Astrocyte of the cerebellum (primary cell): Measurements from ENCODE around the gene ZFYVE27.
A peak's percentile ranks its signal among the peaks of the same experiment; 100 is the strongest.

Experiments
- DNase-seq: peaks from one replicate; pipeline ENCODE4 v3.0.0-alpha.2; 2011; ENCODE audit warnings: low read depth
- H3K4me3 ChIP-seq: 2 replicates; pipeline ENCODE4 v1.5.1; 2011; ENCODE audit warnings: mild to moderate bottlenecking, low read depth, low read length, moderate library complexity
- in situ Hi-C: cut with HindIII; loops from 2 replicates; pipeline ENCODE4 v1.10.0; 2017; ENCODE audit warnings: low sequenced_read_pairs
- TF ChIP-seq, protein P1 (sequence below): IDR thresholded peaks from 2 replicates; pipeline ENCODE4 v1.5.1; 2012; ENCODE audit warnings: low read length, low read depth, moderate library complexity, mild to moderate bottlenecking; ENCODE audit errors: missing control alignments

The ZFYVE27 gene

DNA sequence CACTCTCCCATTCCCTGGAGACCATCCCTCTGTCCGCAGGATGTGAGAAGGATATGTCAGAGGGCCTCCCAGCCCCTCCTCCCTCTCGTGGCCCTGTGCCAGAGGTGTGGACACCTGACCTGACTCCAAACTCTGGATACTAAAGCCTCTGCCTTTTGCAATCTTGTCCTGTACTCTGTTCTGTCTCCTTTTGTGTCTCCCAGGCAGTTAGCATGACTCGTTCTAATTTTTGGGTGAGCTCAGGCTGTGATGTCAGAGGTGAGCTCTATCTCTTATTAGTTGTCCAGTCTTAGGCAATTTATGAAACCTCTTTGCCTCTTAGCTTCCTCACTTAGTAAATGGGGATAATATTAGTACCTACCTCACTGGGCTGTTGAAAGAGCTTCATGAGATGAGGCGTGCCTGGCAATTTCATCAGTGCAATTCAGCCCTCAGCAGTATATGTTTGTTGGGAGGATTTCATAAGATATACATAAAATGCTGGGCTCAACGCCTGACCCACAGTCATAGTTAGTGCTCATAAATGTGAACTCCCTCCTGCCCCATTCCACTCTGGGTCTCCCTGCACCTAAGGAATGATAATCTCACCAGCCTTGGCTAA is 12.5 kb upstream of the ZFYVE27 start:
- TF ChIP-seq, protein P1, sequence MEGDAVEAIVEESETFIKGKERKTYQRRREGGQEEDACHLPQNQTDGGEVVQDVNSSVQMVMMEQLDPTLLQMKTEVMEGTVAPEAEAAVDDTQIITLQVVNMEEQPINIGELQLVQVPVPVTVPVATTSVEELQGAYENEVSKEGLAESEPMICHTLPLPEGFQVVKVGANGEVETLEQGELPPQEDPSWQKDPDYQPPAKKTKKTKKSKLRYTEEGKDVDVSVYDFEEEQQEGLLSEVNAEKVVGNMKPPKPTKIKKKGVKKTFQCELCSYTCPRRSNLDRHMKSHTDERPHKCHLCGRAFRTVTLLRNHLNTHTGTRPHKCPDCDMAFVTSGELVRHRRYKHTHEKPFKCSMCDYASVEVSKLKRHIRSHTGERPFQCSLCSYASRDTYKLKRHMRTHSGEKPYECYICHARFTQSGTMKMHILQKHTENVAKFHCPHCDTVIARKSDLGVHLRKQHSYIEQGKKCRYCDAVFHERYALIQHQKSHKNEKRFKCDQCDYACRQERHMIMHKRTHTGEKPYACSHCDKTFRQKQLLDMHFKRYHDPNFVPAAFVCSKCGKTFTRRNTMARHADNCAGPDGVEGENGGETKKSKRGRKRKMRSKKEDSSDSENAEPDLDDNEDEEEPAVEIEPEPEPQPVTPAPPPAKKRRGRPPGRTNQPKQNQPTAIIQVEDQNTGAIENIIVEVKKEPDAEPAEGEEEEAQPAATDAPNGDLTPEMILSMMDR: no peak
- H3K4me3 ChIP-seq: no peak overlapping the region
- DNase-seq: no peak
- in situ Hi-C loops: no loop called here

- in situ Hi-C loops: loop anchor here (5.0 kb wide), 1 partner anchor 39 kb away; the partner anchor contains the start of gene AVPI1
- peak overlapping the region; percentile 6 for H3K4me3 ChIP-seq
- DNase-seq: peak; percentile 70
- TF ChIP-seq, protein P1: no peak
These were observed 10.2 kb upstream of the ZFYVE27 start for GRCh38 chr10:97726636-97727178.

- in situ Hi-C loops: loop anchor here (5.0 kb wide), 1 partner anchor 42 kb away; the partner anchor contains the start of gene AVPI1
- no peak for DNase-seq
- TF ChIP-seq, protein P1: no peak
- no peak overlapping the region for H3K4me3 ChIP-seq
These were observed 7.9 kb upstream of the ZFYVE27 start for GRCh38 chr10:97729014-97729413.

- in situ Hi-C loops: no loop called here
- peak; percentile 55 for DNase-seq
- no peak overlapping the region for H3K4me3 ChIP-seq
- TF ChIP-seq, protein P1: peak; percentile 88
These were observed 5.4 kb upstream of the ZFYVE27 start for GRCh38 chr10:97731346-97732051.

DNA sequence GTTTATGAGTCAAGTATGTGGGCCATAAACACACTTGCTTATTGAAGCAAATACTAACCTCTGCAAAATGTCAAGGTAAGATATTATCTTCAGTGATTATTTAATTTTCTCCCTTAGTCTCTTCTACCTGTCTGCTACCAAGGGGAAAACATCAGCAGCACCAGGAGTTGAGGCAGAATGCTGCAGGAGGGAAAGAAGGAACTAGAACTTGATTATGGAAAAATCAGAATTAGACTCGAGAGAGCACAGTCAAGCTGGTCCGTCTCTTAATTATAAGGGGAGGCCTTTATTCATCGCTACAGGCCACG is 4.9 kb upstream of the ZFYVE27 start:
- H3K4me3 ChIP-seq: no peak overlapping the region
- in situ Hi-C loops: no loop called here
- TF ChIP-seq, protein P1: no peak
- DNase-seq: no peak

DNA sequence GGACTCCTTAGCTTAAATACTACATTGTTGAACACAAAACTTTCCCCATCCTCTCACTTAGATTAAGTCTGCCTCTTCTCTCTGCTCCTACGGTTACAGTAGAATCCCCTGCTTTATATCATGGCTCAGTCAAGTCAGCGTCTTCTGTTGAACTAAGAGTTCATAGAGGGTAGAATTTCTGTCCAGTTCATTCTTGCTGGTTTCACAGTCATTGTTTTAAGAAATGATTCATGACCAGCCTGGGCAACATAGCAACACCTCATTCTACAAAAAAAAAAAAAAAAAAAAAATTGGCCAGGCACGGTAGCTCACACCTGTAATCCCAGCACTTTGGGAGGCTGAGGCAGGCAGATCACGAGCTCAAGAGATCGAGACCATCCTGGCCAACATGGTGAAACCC is 3.7 kb upstream of the ZFYVE27 start:
- DNase-seq: no peak
- in situ Hi-C loops: no loop called here
- no peak overlapping the region for H3K4me3 ChIP-seq
- TF ChIP-seq, protein P1: no peak
